Epithelial cell of esophagus (primary cell): ENCODE results near the gene MYB.

Experiments
- DNase-seq: peaks from one replicate; pipeline ENCODE4 v3.0.0; 2010; ENCODE audit warnings: low read depth
- H3K4me3 ChIP-seq: 2 replicates; pipeline ENCODE4 v1.5.1; 2011; ENCODE audit warnings: mild to moderate bottlenecking, low read length, control low read depth
- TF ChIP-seq, protein P1 (sequence below): IDR thresholded peaks from 2 replicates; pipeline ENCODE4 v1.5.1; 2011; ENCODE audit warnings: low read depth, mild to moderate bottlenecking, low read length, control low read depth, inconsistent platforms; ENCODE audit not compliant: insufficient read depth; ENCODE audit errors: missing control alignments

Gene MYB

DNA sequence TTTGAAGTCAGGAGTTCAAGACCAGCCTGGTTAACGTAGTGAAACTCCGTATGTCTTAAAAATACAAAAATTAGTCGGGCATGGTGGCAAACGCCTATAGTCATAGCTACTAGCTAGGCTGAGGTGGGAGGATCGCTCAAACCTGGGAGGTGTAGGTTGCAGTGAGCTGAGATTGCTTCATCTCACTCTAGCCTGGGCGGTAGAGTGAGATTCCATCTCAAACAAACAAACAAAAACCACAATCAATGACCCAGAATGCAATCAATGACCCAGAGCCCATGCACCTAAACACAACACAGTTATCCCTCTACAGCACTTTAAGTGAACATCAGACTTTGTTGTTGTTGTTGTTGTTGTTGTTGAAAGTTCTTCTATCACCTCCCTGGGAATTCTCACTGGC lies 77.9 kb downstream of the MYB start:
- TF ChIP-seq, protein P1, sequence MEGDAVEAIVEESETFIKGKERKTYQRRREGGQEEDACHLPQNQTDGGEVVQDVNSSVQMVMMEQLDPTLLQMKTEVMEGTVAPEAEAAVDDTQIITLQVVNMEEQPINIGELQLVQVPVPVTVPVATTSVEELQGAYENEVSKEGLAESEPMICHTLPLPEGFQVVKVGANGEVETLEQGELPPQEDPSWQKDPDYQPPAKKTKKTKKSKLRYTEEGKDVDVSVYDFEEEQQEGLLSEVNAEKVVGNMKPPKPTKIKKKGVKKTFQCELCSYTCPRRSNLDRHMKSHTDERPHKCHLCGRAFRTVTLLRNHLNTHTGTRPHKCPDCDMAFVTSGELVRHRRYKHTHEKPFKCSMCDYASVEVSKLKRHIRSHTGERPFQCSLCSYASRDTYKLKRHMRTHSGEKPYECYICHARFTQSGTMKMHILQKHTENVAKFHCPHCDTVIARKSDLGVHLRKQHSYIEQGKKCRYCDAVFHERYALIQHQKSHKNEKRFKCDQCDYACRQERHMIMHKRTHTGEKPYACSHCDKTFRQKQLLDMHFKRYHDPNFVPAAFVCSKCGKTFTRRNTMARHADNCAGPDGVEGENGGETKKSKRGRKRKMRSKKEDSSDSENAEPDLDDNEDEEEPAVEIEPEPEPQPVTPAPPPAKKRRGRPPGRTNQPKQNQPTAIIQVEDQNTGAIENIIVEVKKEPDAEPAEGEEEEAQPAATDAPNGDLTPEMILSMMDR: no peak
- peak; percentile 74 for DNase-seq
- H3K4me3 ChIP-seq: no peak overlapping the region

DNA sequence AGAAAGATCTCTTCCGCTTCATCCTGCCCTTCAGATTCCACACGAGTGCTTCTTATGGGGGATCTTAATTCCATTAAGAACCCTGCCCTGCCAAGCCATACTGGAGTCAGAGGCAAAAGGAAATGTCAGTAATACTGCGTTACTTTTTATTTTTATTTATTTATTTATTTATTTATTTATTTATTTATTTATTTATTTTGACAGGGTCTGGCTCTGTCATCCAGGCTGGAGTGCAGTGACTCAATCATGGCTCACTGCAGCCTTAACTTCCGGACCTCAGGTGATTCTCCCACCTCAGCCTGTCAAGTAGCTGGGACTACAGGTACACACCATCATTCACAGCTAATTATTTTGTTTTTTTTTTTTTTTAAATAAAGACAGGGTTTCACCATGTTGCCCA lies 79.5 kb downstream of the MYB start:
- TF ChIP-seq, protein P1: no peak

DNA sequence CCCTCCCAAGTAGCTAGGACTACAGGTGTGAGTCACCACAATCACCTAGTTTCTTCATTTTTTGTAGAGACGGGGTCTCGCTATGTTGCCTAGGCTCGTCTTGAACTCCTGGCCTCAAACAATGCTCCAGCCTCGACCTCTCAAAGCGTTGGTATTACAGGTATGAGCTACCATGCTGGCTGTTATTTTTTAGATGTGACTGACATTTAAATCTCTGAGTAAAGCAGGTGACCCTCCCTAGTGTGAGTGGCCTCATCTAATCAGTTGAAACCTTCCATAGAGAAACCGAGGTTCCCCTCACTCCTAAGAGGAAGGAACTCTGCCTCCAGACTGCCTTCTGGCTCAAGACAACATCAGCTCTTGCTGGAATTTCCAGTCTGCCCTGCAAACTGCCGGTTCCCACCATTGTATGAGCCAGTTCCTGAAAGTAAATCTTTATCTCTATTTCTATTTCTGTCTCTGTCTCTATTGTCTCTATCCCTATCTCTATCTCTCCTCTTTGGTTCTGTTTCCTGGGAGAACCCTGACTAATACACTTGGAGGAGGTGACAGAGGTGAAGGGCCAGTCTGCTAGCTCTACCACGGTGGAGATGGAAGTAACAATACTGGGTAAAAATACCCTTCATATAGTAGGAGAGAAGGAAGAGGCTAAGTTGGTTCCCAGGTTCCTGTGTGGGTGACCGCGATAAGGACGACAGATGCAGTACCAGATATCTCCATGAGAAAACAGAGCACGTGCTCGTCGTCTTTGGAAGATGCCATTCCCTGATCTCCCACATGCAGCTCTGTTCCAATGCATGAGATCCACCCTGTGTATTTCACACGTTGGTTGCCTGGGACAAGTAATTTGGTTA lies 81.0 kb downstream of the MYB start:
- no peak for DNase-seq
- no peak overlapping the region for H3K4me3 ChIP-seq
- TF ChIP-seq, protein P1: no peak

More for the DNA sequence above, 79.5 kb downstream of the MYB start:
- DNase-seq: peak; percentile 36
- no peak overlapping the region for H3K4me3 ChIP-seq

DNA sequence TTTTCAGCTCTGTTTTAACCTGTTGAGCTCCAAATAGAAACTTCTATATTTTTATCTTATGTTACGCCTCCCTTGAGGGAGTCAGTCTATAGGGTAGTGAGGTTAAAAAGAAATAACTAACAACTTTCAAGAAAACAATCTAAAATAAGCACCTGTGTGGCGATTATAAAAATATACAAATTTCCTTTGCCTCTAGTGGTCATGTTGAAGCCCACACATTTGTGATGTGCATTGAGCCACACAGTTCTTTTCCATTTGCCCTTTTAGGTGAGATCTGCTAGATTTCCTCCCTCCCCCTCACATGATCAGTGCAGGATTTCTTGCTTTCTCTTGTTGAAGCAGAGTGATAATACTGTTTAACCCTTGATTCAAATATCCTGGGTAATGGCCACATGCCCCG lies 84.2 kb downstream of the MYB start:
- H3K4me3 ChIP-seq: no peak overlapping the region
- no peak for DNase-seq
- TF ChIP-seq, protein P1: no peak

DNA sequence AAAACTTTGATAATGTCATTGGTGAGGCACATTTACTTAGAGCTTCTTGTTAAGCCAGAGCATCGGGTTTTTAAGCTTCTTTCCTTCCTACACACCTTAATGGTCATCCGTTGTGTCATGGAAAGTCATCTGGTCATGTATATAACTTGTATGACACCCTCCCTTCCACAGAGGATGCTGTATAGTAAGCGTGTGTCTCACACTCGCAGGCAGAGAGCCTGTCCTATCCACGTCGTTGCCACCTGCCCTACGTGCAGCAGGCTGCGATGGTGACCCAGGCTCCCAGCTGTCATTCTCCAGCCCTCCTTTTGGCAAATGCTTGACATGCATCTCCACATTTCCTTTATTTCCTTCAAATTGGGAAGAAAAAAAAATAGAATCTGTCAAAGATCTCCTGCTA lies 85.6 kb downstream of the MYB start:
- TF ChIP-seq, protein P1: no peak
- DNase-seq: no peak
- no peak overlapping the region for H3K4me3 ChIP-seq

DNA sequence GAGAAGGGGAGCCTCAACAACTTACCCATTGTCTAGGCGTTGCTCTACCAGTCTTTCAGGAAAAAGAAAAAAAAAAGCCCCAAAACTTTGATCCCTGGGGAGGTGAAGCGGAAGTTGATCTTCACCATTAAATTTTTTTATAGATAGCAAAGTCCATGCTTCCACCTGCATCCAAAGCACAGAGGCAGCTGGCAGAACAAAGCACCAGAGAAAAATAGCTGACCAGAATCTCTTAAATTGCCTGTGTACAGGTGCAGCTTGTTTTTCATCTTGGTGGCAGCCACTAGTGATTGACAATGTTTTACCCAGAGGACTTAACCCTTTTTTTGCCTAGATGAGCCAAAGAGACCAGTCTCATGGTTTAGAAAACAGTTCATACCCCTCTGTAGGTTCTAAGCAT lies 86.0 kb downstream of the MYB start:
- DNase-seq: no peak
- TF ChIP-seq, protein P1: no peak
- no peak overlapping the region for H3K4me3 ChIP-seq

DNA sequence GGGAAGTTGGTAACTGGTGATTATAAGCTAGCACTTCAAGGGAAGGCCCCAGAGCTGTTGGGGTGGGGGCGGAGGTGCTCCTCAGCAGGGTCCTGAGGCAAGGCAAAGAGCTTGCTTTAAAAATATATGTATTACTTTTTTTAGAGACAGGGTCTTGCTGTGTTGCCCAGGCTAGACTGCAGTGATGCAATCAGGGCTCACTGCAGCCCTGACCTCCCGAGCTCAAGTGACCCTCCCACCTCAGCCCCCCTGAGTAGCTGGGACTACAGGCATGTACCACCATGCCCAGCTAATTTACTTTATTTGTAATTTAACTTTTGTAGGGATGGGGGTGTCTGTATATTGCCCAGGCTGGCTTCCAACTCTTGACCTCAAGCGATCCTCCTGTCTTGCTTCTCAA lies 87.2 kb downstream of the MYB start:
- no peak for DNase-seq
- no peak overlapping the region for H3K4me3 ChIP-seq
- TF ChIP-seq, protein P1: no peak
